ENCODE measurements around the gene GABPA. TPM values are rescaled to one million over a fixed set of nuclear protein-coding genes. Genes with fewer than 3 reads are reported as not detected.
"Not testable (repeated sequence)": the region's sequence is repeated elsewhere in the genome, so short reads cannot be mapped to it uniquely, and the experiment has no call there.

Gene GABPA
- total RNA-seq, 1 donor from 2014 or later: 19.3 TPM

DNA sequence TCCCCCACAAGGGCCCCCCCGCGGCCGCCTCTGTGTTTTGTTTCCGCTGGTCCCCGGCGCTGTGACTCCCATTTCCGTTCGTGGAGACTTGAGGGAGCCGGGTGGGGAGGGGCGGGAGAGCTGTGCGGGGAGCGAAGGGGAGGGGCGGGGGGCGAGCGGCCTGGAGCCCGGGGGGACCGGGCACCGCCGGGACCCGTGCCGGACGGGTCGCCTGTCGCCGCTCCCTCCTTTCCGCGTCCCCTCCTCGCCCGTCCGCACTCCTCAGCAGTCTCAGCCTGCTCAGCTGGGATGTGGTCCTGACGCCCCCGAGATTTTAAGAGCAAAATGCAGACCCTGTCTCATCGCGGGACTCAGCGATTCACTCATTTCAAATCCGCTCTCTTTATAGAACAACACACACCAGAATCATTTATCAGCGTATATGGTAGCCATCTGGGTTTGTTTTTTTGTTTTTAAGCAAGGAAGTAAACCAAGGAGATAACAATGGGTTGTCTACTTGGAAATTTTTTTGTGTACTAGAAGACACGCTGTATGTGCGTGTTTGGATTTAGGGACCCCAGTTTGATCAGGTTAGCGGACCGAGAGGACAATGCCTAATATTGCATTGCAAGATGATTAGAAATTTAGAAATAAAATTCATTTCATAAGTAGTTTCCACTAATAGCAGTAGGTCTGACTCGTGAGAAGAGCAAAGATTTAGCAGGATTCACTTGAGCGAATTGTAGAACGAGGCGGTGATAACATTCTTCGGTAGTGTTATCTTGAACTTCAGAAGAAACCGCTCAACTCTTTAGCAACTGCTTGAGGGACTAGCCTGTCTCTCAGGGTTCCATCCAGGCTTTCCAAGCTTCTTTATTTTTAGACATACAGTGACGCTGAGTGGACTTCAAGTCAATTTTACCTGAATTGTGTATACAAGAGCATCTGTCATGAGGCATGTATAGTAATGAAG lies 1.1 kb downstream of the GABPA start:
- intact Hi-C loops (cut with micrococcal nuclease): no loop called here
- ATAC-seq (peak; percentile 78), DNase-seq (peak; percentile 93)

DNA sequence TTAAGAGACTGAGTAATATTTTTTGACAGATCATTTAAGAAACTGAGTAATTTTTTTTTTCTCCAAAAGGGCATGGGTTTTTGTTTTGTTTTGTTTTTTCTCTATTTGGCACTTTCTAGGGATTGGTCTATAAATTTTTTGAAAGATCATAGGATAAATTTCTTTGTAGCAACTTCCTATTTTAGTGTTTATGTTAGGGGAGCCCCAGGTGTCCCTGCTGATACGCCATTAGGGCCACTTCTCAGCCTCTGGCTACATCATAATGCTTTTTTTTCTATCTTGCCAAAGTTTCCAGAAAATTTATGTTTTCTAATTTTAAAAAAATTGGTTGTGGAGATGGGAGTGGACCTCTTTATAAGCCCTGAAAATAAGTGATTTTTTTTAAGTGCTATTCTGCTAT lies 2.6 kb downstream of the GABPA start:
- intact Hi-C loops (cut with micrococcal nuclease): no loop called here
- ATAC-seq (no peak), DNase-seq (no peak)

DNA sequence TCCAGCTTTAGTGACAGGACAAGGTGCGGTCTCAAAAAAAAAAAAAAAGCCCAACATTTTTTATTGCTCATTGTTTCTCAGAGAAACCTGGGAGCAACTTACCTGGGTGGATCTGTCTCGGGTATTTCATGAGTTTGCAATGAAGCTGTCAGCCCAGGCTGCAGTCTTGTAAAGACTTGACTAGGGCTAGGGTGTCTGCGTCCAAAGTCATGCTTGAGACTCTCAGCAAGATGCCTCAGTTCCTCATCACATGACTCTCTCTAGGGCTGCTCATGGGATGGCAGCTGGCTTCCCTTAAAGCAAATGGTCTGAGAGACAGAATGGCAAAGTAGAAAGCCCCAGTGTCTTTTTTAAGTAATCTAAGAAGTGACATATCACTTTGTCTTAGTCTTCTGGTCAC lies 8.1 kb downstream of the GABPA start:
- intact Hi-C loops (cut with micrococcal nuclease): no loop called here
- DNase-seq: no peak
- ATAC-seq: no peak

DNA sequence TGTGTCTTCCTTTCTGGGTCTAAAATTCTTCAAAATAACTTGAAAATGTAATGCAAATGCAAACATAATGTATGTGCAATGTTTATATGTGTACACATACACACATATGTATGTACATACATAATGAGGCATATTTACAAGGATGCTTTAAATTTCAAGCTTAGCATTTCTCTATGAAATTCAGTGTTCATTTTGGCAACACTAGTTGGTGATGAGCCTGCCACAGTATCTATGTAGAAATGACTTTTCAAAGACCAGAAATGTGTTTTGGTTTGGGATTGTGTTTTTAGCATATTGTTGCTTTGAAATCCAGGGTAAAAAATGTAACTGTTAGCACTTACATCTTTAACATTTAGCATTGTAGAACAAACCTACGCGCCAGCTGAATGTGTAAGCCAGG lies 10.1 kb downstream of the GABPA start:
- DNase-seq: no peak
- intact Hi-C loops (cut with micrococcal nuclease): no loop called here

GRCh38 chr21:25750085-25750484 lies 15.3 kb downstream of the GABPA start:
- DNase-seq (no peak), ATAC-seq (no peak)
- intact Hi-C loops (cut with micrococcal nuclease): no loop called here

More for the DNA sequence above, 10.1 kb downstream of the GABPA start:
- no peak for ATAC-seq

DNA sequence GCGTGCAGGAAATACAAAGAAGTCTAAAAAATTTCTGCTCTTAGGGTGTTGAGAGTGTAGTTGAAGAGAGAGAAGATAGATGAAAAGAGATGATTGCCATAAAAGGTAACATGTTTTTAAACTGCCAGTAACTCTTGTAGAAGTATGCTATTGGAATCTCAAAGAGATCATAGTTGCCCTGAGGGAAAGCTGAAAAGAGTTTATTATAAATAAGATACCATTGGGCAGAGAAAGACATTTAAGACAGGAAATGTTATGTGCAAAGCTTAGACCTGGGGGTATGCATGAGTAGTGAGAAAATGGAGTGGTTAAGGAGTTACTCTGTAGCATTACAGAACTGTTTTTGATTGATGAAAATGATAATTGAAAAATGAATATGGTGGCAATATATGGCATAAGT lies 17.6 kb downstream of the GABPA start:
- intact Hi-C loops (cut with micrococcal nuclease): no loop called here
- ATAC-seq (no peak), DNase-seq (no peak)

- no peak for DNase-seq
- intact Hi-C loops (cut with micrococcal nuclease): no loop called here
- no peak for ATAC-seq
Measured at GRCh38 chr21:25756190-25756932, 21.6 kb downstream of the GABPA start.

- no peak for DNase-seq
- intact Hi-C loops (cut with micrococcal nuclease): no loop called here
- no peak for ATAC-seq
Measured at GRCh38 chr21:25757531-25757930, 22.8 kb downstream of the GABPA start.

DNA sequence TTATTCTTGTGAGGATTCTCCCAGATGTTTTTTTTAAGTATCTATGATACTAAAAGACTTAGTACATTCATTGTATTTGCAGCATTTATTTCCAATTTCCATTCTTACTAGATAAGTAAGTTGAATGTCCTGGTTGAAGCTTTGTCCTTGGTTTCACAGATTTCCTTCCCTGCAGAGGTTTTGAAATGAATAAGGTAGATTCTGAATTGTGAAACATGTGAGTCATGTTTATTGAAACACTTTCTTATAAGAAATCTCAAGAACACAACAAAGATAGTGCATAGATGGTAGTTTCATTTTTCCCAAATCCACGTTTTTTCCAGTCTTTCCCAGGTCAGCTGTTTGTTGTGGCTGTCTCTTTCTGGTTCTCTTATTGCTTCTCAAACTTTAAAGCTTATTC lies 24.8 kb downstream of the GABPA start:
- DNase-seq: no peak
- intact Hi-C loops (cut with micrococcal nuclease): no loop called here
- ATAC-seq: no peak

- ATAC-seq: no peak
- intact Hi-C loops (cut with micrococcal nuclease): no loop called here
- no peak for DNase-seq
Measured at GRCh38 chr21:25760061-25760460, 25.3 kb downstream of the GABPA start.

DNA sequence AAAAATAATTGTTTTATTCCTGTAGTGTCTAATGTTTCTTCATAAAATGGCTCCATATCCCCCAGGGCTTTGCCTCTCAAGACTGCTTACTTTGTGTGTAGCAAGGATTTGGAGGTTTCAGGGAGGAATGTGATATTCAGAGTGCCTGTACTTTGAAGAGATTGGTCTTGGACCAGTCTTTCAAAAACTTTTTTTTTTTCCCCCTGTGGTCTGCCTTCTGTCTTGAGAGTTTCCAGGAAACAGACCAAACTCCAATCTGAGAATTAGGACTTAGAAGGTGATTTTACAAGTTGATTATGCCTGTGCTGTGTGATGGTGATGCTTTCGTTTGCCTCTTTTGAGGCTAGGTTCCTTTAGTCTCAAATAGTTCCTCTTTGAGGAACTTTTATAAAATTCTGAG lies 25.9 kb downstream of the GABPA start:
- DNase-seq (no peak), ATAC-seq (no peak)
- intact Hi-C loops (cut with micrococcal nuclease): no loop called here

DNA sequence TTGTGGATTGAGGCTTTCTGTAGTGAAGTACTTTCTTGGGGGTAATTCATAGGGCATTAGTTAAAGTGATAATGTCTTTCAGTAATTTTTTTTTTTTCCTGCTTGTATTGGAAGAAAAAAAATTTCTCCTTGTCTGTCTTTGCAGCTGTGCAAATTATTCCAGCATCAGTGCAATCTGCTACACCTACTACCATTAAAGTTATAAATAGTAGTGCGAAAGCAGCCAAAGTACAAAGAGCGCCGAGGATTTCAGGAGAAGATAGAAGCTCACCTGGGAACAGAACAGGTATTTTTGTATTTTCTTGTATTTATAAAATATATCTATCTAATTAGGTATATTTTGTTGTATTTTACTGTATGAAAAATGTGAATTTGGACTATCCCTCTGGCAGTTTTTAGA lies 29.3 kb downstream of the GABPA start:
- intact Hi-C loops (cut with micrococcal nuclease): no loop called here
- no peak for DNase-seq
- ATAC-seq: no peak

GRCh38 chr21:25767921-25768320 lies 33.1 kb downstream of the GABPA start:
- intact Hi-C loops (cut with micrococcal nuclease): no loop called here
- ATAC-seq (no peak), DNase-seq (no peak)

DNA sequence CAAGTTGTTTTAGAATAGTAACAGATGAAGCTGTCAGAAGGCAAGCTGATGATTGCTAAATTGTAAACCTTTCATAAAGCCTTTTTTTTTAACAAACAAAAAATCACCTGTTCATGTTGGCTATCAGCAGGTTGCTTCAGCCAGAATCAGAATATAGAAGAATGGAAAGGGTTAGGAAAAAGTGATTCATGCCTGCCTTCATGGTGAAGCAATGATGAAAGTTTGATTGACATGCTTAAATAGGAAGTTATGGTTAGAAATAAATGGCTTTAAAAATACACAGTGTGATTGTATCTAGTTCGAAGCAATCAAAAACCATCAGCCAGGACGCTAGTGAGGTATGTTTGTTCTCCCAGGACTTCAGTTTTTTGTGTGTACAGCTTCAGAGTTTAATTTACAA lies 37.9 kb downstream of the GABPA start:
- DNase-seq (no peak), ATAC-seq (no peak)
- intact Hi-C loops (cut with micrococcal nuclease): no loop called here

DNA sequence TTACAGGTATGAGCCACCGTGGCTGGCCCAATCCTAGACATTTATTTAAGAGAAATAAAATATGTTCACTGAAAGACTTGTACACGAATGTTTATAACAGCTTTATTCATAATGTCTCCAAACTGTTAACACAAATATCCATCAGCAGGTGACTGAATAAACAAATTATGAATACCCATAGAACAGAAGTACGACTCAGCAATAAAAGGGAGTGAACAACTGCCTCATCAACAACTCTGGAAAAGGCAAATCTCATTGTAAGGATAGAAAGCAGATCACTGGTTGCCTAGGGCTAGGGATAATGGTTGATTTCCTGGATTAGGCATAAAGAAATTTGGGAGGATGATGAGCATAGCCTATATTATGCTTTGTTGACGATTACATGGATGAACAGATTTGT lies 41.7 kb downstream of the GABPA start:
- intact Hi-C loops (cut with micrococcal nuclease): no loop called here
- no peak for DNase-seq
- no peak for ATAC-seq

GRCh38 chr21:25778126-25778875 lies 43.5 kb downstream of the GABPA start:
- intact Hi-C loops (cut with micrococcal nuclease); ATAC-seq: not testable (repeated sequence)

GRCh38 chr21:25788677-25789076 lies 53.9 kb downstream of the GABPA start:
- intact Hi-C loops (cut with micrococcal nuclease): no loop called here
- no peak for ATAC-seq

More at GRCh38 chr21:25778126-25778875, 43.5 kb downstream of the GABPA start:
- not testable (repeated sequence) for DNase-seq

DNA sequence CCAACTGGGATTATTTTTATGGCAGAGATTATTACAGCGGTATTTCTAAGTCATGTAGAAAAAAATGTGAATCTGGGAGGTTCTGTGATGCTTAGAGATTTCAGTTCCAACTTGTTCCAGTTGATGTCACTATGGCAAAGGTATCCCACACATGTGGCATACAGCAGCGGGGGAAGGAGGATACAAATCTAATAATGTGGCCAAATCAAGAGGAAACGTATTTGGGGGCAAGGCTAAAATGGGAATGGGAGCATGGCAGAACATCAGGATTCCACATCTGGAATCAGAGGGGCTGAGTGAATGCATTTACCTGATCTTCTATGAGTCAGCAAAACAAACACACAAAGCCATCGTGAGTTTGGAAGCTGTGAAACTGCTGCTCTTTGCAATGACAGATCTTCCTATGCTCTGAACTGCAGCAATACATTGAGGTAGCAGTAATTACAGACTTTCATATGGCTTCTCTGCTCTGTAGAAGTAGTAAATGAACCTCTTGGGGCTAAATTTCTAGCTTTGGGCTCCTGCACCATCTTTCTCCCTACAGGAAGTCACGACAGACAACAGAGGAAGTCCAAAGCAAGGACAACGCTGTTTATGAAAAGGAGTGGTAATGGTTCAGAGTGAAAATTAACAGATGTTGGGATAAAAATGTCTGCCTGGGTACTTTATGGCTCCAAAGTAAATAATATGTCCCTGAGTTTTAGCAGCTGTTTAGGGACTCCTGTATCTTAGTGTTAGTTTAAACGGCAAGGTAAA lies 55.5 kb downstream of the GABPA start:
- DNase-seq (no peak), ATAC-seq (peak; percentile 68)
- intact Hi-C loops (cut with micrococcal nuclease): no loop called here

More at GRCh38 chr21:25788677-25789076, 53.9 kb downstream of the GABPA start:
- no peak for DNase-seq

DNA sequence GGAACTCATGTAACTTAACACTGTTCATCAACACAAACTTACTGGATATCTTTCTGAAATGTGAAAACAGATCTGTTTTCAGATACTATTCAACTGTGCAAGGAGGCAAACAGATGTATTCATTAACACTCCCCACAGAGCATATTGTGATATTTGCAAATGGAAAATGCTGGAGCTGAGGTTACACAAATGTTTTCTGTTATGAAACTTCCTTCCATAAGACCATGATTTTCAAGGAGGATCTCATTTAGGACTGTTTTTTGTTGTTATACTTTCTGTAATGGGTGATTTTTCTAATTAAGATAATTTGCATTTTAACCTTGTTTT lies 56.1 kb downstream of the GABPA start:
- DNase-seq (no peak), ATAC-seq (no peak)
- intact Hi-C loops (cut with micrococcal nuclease): no loop called here
